ENCODE data around the gene FGF1. TPM values are rescaled to one million over a fixed set of nuclear protein-coding genes. Genes with fewer than 3 reads are reported as not detected.

FGF1 gene
- 10 to 100 TPM in 1 of 7 donors, 1 to 10 TPM in 5, under 1 TPM in 1; 0.47 to 12.9 (median 2.5) TPM for total RNA-seq
- polyA plus RNA-seq = 1 to 10 TPM in 2 of 3 donors, under 1 TPM in 1; 0.32 to 4.1 (median 2.7) TPM
- long read RNA-seq, donor 1 = 0 reads
- long read RNA-seq, donor 2 = 0 reads

DNA sequence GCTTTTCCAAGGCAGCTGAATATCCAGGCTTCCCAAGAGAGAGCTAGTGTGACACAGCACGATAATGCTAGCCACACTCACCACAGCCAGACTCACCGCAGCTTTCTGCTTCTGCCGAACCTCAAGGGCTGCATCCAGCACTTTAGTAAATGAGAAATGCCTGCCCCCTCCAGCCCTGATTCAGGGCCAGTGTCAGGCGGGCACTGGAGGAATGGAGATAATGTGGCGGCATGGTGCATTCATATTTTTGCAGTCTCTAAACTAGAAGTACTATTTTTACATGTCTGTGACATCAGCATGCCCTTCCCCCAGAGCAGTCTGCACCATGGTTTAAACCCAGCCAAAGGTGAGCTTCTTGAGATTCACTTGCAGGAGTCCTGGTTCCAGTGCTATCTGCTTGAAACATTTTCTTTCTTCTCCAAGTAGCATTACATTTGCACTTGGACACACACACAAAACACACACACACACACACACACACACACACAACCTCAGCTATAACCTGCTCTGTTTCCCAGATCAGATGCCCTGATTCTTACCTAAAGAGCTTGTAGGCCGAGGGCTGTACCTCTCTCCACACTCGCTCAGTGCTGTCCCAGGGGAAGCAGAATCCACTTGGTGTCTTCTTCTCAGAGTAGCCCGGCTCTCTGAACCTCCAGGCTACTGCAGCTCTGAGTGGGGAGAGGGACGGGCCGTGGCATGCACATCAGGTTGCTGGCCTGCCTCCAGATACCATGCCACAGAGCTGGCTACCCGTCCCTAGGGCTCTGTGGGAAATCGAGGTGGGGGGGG, at the start of gene FGF1:
Gene FGF1 (minus strand): TSS at position 673 of the 792 bp plus-strand sequence. CDS start 71,963 bp downstream, outside the sequence.
- DNase-seq = no peak
- H3K4me3 ChIP-seq = no peak within 1 kb of the TSS
- 72 to 80% (median 77%) methylated on average over 8 to 12 of the region's 12 CpGs for WGBS, 5 donors

DNA sequence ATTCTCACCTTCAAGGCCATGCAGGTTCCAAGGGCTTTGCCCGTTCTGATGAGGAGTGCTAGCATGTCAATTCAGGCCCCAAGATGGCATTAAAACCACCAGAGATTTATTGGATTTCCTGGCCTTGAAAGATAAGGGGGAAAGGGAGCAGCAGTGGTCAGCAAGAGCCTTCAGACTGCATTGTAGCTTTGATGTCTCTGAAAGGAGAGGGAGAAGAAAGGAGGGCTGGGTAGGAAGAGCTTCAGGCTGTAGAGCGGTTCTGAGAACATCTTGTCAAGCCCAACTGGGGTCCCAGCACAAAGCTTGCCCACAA, 41.8 kb upstream of the FGF1 start:
- TF ChIP-seq POLR2A (IDR thresholded peaks at IDR 0.05) (no peak), POLR2AphosphoS5 (IDR thresholded peaks at IDR 0.05) (no peak)
- TF ChIP-seq, protein P1, sequence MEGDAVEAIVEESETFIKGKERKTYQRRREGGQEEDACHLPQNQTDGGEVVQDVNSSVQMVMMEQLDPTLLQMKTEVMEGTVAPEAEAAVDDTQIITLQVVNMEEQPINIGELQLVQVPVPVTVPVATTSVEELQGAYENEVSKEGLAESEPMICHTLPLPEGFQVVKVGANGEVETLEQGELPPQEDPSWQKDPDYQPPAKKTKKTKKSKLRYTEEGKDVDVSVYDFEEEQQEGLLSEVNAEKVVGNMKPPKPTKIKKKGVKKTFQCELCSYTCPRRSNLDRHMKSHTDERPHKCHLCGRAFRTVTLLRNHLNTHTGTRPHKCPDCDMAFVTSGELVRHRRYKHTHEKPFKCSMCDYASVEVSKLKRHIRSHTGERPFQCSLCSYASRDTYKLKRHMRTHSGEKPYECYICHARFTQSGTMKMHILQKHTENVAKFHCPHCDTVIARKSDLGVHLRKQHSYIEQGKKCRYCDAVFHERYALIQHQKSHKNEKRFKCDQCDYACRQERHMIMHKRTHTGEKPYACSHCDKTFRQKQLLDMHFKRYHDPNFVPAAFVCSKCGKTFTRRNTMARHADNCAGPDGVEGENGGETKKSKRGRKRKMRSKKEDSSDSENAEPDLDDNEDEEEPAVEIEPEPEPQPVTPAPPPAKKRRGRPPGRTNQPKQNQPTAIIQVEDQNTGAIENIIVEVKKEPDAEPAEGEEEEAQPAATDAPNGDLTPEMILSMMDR (IDR thresholded peaks at IDR 0.05 in 8 of 11, conservative IDR thresholded peaks at IDR 0.05 in 3 of 11) = no peak
- 54 to 67% (median 61%) methylated on average over 2 of the region's 2 CpGs for WGBS, 5 donors

More for the DNA sequence above, at the start of gene FGF1:
- Histone ChIP-seq H3K4me1 (peaks cover 0 to 14% (median 2%) of the 10 kb centered on the region in 6 donors), H3K9me3 (no peaks in the 10 kb centered on the region), H3K27ac (peak within 1 kb of the TSS in 2 of 8 donors; percentile 16 to 42), H3K27me3 (replicated peaks in 1 of 7) (no peaks in the 10 kb centered on the region), H3K36me3 (no peaks in the 10 kb centered on the region)
- TF ChIP-seq, protein P1 (IDR thresholded peaks at IDR 0.05 in 8 of 11, conservative IDR thresholded peaks at IDR 0.05 in 3 of 11) = no peak
- TF ChIP-seq POLR2A (IDR thresholded peaks at IDR 0.05) = no peak
- no peak for TF ChIP-seq POLR2AphosphoS5 (IDR thresholded peaks at IDR 0.05)
- intact Hi-C loops (cut with DNase I; ENCODE audit: low total_unique reads) = no loop called here

DNA sequence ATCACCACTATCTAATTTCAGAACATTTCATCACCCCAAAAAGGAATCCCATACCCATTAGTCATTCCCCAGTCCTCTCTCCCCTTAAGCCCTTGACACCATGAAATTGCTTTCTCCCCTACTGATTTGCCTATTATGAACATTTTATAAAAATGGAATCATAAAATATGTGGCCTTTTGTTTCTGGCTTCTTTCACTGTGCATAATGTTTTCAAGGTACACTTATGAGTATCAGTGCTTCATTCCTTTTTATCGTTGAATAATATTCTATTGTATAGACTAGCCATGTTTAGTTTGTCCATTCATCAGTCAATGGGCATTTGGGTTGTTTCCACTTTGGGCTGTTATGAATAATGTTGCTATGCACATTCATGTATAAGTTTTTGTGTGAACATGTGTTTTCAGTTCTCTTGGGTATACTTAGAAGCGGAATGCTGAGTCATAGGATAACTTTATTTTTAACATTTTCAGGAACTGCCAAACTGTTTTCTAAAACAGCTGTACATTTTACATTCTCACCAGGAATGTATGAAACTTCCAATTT, 40.4 kb upstream of the FGF1 start:
- Histone ChIP-seq H3K27ac (peak overlapping the region in 2 of 8 donors; percentile 13 to 16), H3K4me3 (no peak overlapping the region), H3K36me3 (no peaks in the 10 kb centered on the region), H3K27me3 (replicated peaks in 1 of 7) (no peaks in the 10 kb centered on the region), H3K4me1 (peaks cover 0 to 18% (median 4%) of the 10 kb centered on the region in 6 donors), H3K9me3 (no peaks in the 10 kb centered on the region)
- 50 to 68% (median 54%) methylated on average over 2 of the region's 2 CpGs for WGBS, 5 donors
- no peak for TF ChIP-seq POLR2AphosphoS5 (IDR thresholded peaks at IDR 0.05)
- TF ChIP-seq POLR2A (IDR thresholded peaks at IDR 0.05) = no peak
- TF ChIP-seq, protein P1 (IDR thresholded peaks at IDR 0.05 in 8 of 11, conservative IDR thresholded peaks at IDR 0.05 in 3 of 11) = no peak
- intact Hi-C loops (cut with DNase I; ENCODE audit: low total_unique reads) = no loop called here
- DNase-seq = no peak

More for the DNA sequence above, 41.8 kb upstream of the FGF1 start:
- Histone ChIP-seq H3K4me1 (peaks cover 0 to 18% (median 4%) of the 10 kb centered on the region in 6 donors), H3K27ac (no peak overlapping the region), H3K4me3 (no peak overlapping the region), H3K9me3 (no peaks in the 10 kb centered on the region), H3K27me3 (replicated peaks in 1 of 7) (no peaks in the 10 kb centered on the region), H3K36me3 (no peaks in the 10 kb centered on the region)
- intact Hi-C loops (cut with DNase I; ENCODE audit: low total_unique reads) = no loop called here
- DNase-seq = no peak
